ENCODE data around the gene CCDC27. TPM values are rescaled to one million over a fixed set of nuclear protein-coding genes. Genes with fewer than 3 reads are reported as not detected.

CCDC27 gene
- total RNA-seq, 4 donors from 2014 or later = 0.13 TPM; not detected in 3

DNA sequence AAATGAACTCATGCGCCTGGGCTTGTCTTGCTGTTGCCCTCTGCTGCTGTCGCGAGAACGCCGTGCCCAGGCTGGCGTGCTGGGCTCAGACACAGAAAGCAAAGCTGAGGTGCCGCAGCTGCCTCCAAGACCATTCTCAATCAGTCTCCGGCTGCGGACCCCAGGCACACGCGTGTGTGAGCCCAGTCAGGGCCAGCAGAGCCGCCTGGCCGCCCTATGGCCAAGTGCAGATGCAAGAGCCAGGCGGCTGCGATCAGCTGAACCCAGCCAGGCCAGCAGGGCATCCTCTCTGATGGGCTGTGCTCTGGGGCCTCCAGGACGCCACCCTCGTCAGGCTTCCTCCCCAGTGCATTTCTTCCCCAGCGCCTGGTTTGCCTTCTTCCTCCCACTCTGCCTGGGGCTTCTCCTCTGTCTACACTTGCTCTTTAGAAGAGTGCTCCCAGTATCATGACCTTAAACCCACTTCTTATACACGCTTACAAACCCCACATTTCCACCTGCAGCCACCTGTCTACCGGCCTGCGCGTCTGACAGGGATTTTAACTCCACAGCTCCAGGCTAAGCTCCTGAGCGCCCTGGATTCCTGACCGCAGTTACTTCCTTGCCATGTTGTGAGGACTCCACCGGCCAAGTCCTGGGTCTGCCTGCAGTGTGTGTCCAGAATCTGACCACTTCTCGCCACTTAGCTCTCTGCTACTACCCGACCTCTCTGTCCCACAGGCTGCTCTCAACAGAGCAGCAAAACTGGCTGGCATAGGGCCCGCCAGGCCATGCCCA, 65.8 kb downstream of the CCDC27 start:
- no peak for TF ChIP-seq CTCF (IDR thresholded peaks at IDR 0.05)
- TF ChIP-seq POLR2A (IDR thresholded peaks at IDR 0.05) = no peak
- Histone ChIP-seq H3K9me3 (no peaks in the 10 kb centered on the region), H3K4me3 (replicated peaks in 1 of 3) (no peak overlapping the region), H3K27ac (no peak overlapping the region), H3K4me1 (no peaks in the 10 kb centered on the region), H3K27me3 (no peaks in the 10 kb centered on the region), H3K36me3 (peaks cover 25 to 33% of the 10 kb centered on the region in 2 donors)
- WGBS, 2 donors = 94% methylated on average over 17 to 21 of the region's 28 CpGs
- intact Hi-C loops (cut with DNase I) = no loop called here
- no peak for DNase-seq

DNA sequence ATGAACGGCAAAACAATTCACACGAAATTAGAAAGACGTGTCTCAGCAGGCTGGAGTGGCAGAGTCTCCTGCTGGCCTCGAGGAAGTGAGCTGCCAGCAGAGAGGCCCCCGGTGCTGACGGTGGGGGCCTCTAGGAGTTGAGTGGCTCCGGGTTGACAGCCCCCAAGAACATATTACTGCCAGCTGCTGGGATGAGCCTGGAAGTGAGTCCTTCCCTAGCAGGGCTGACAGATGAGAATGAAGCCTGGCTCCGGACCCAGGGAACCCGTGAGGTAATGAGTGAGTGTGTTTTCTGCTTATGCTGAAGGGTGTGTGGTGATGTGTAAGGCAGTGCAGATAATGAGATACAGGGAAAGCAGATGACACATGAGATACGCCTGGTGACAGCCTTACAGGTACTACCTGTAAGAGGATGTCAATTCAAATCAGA, 67.5 kb downstream of the CCDC27 start:
- Histone ChIP-seq H3K36me3 (peaks cover 21 to 31% of the 10 kb centered on the region in 2 donors), H3K9me3 (no peaks in the 10 kb centered on the region), H3K4me3 (replicated peaks in 1 of 3) (no peak overlapping the region), H3K27me3 (no peaks in the 10 kb centered on the region), H3K27ac (no peak overlapping the region), H3K4me1 (no peaks in the 10 kb centered on the region)
- 82 to 87% methylated on average over 10 of the region's 10 CpGs for WGBS, 2 donors
- no peak for DNase-seq
- TF ChIP-seq CTCF (IDR thresholded peaks at IDR 0.05) (no peak), POLR2A (IDR thresholded peaks at IDR 0.05) (no peak)
- intact Hi-C loops (cut with DNase I) = no loop called here

DNA sequence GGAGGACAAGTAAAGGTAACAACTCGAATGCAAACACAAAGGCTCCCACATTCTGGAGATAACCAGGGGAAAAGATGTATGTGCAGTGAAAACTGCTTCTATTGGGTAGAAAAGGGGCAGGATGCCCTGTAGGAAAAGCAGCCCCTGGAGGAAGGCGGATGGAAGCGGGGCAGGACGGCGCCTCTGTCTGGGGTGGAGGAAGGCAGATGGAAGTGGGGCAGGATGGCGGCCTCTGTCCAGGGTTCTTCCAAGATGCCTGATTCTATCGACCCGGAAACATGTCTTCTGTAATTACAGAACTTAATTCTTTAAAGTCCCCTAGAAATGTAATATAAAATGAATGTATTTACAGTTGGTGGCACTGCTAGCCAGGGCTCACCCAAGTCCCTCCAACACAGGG, 68.1 kb downstream of the CCDC27 start:
- Histone ChIP-seq H3K27ac (no peak overlapping the region), H3K9me3 (no peaks in the 10 kb centered on the region), H3K4me1 (no peaks in the 10 kb centered on the region), H3K4me3 (replicated peaks in 1 of 3) (no peak overlapping the region), H3K36me3 (peaks cover 20 to 25% of the 10 kb centered on the region in 2 donors), H3K27me3 (no peaks in the 10 kb centered on the region)
- TF ChIP-seq POLR2A (IDR thresholded peaks at IDR 0.05) (no peak), CTCF (IDR thresholded peaks at IDR 0.05) (no peak)
- DNase-seq = no peak
- 90 to 92% methylated on average over 8 of the region's 8 CpGs for WGBS, 2 donors
- intact Hi-C loops (cut with DNase I) = no loop called here

- intact Hi-C loops (cut with DNase I) = no loop called here
- H3K4me1 ChIP-seq = no peaks in the 10 kb centered on the region
- 49 to 62% methylated on average over 4 to 6 of the region's 6 CpGs for WGBS, 2 donors
- H3K9me3 ChIP-seq = no peaks in the 10 kb centered on the region
- no peak for TF ChIP-seq CTCF (IDR thresholded peaks at IDR 0.05)
- TF ChIP-seq POLR2A (IDR thresholded peaks at IDR 0.05) = no peak
- DNase-seq = peak; percentile 78
- H3K27me3 ChIP-seq = no peaks in the 10 kb centered on the region
- H3K4me3 ChIP-seq (replicated peaks in 1 of 3) = no peak overlapping the region
- no peak overlapping the region for H3K27ac ChIP-seq
- H3K36me3 ChIP-seq = peaks cover 20 to 25% of the 10 kb centered on the region in 2 donors
Observed at GRCh38 chr1:3821004-3821403, 68.8 kb downstream of the CCDC27 start.

Small RNA genes within 50 kb of the gene (small RNA-seq; reads per million reads assigned to genes)
- not detected for gene RF02197
- gene RN7SL574P = not detected

Other genes with a start within 250 kb of the CCDC27 start
- 10 to 100 TPM in 3 of 4 donors, 1 to 10 TPM in 1; 9.4 to 25.8 (median 21.8) TPM for gene MEGF6, start 140.9 kb upstream of the CCDC27 start, total RNA-seq
- gene TPRG1L, start 127.4 kb upstream of the CCDC27 start, total RNA-seq = 10 to 100 TPM; 33.9 to 45.1 (median 40.0) TPM
- gene WRAP73, start 102.3 kb upstream of the CCDC27 start, total RNA-seq = 10 to 100 TPM; 18.5 to 44.0 (median 21.0) TPM
- under 1 TPM in 2 of 4 donors, not detected in 2; 0.33 to 0.49 TPM for gene TP73, start 99.9 kb upstream of the CCDC27 start, total RNA-seq
- gene SMIM1, start 20.3 kb downstream of the CCDC27 start, total RNA-seq = 10 to 100 TPM in 1 of 4 donors, 1 to 10 TPM in 3; 8.6 to 20.2 (median 9.7) TPM
- gene LRRC47, start 44.0 kb downstream of the CCDC27 start, total RNA-seq = 10 to 100 TPM; 38.7 to 45.2 (median 43.7) TPM
- 10 to 100 TPM; 26.0 to 41.6 (median 30.8) TPM for gene CEP104, start 104.8 kb downstream of the CCDC27 start, total RNA-seq
- 1 to 10 TPM; 5.1 to 8.6 (median 6.8) TPM for gene DFFB, start 105.0 kb downstream of the CCDC27 start, total RNA-seq
- 10 to 100 TPM; 27.3 to 36.6 (median 32.7) TPM for gene C1orf174, start 147.8 kb downstream of the CCDC27 start, total RNA-seq